HG02870 (cell line): ENCODE data around the gene METTL21C.

Experiments used
- ATAC-seq: cut with Tn5 transposase; IDR thresholded peaks from one replicate; pipeline ENCODE4 v1.9.1; 2021; ENCODE audit warnings: mild to moderate bottlenecking, moderate library complexity; ENCODE audit not compliant: unreplicated experiment

The METTL21C gene

GRCh38 chr13:102667911-102668310 lies 26.9 kb downstream of the METTL21C start:
- no peak for ATAC-seq

GRCh38 chr13:102667023-102667422 lies 27.8 kb downstream of the METTL21C start:
- no peak for ATAC-seq

GRCh38 chr13:102659168-102659713 lies 35.6 kb downstream of the METTL21C start:
- ATAC-seq: no peak

- no peak for ATAC-seq
These were observed 36.2 kb downstream of the METTL21C start for GRCh38 chr13:102658660-102659059.

GRCh38 chr13:102657630-102658029 lies 37.2 kb downstream of the METTL21C start:
- no peak for ATAC-seq

GRCh38 chr13:102654756-102655155 lies 40.1 kb downstream of the METTL21C start:
- no peak for ATAC-seq

- ATAC-seq: no peak
These were observed 43.0 kb downstream of the METTL21C start for GRCh38 chr13:102651892-102652291.

- ATAC-seq: no peak
These were observed 43.5 kb downstream of the METTL21C start for GRCh38 chr13:102651392-102651791.

GRCh38 chr13:102650444-102650843 lies 44.4 kb downstream of the METTL21C start:
- ATAC-seq: no peak

- ATAC-seq: no peak
These were observed 46.8 kb downstream of the METTL21C start for GRCh38 chr13:102648046-102648445.

- ATAC-seq: no peak
These were observed 49.1 kb downstream of the METTL21C start for GRCh38 chr13:102645701-102646100.

- ATAC-seq: no peak
These were observed 51.2 kb downstream of the METTL21C start for GRCh38 chr13:102643656-102644055.

GRCh38 chr13:102642475-102642874 lies 52.4 kb downstream of the METTL21C start:
- no peak for ATAC-seq

- no peak for ATAC-seq
These were observed 52.8 kb downstream of the METTL21C start for GRCh38 chr13:102642029-102642428.

GRCh38 chr13:102638741-102639140 lies 56.1 kb downstream of the METTL21C start:
- ATAC-seq: no peak
